ENCODE results near the gene COL6A3.

COL6A3 gene

DNA sequence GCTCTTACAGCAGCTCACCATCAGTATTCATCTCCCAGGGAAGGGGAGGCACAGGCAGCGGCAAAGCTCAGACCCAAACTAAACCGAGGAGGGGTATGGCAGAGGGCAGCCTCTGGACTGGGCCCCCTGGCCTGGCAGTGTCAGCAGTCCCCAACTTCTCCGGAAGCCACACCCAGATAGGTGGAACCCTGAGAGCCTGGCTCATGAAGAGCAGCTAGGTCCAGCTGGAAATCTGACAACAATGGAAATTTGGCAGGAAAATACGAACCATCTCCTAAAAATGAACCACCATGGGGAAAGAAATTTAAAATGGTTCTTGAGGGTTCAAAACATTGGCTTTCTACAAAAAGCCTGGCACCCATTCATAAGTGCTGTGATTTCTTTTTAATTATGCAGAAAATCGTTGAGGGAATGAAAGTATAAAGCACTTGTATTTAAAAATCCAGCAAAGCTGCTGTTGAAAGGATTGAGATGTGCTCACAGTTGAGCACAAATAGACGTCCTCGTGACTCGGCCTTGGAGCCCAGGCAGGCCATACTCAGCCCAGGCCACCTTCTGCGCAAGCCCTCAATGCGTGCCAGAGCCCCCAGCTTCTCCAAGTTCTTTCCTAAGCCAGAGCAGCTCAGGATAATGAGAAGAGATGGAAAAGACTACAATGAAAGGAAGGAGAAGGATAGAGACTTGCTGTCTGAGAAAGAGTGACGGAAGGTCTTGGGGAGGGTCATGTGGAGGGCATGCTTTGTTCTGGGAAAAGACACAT is 93.0 kb downstream of the COL6A3 start:
- H3K4me3 ChIP-seq (ENCODE audit: low read depth in 1 of 2, low read length in 2 of 2), result peak overlapping the region in 1 of 2 donors; percentile 8
- H3K36me3 ChIP-seq (ENCODE audit: insufficient read depth, low read length), result peaks cover 20% of the 10 kb centered on the region
- no peaks in the 10 kb centered on the region for H3K9me3 ChIP-seq (ENCODE audit: low read length)
- H3K27me3 ChIP-seq (ENCODE audit: control insufficient read depth in 1 of 2, insufficient read depth in 2 of 2, low read length in 2 of 2), result no peaks in the 10 kb centered on the region
- H3K4me1 ChIP-seq (ENCODE audit: insufficient read depth, low read length), result peaks cover 99% of the 10 kb centered on the region
- peak overlapping the region; percentile 95 for H3K27ac ChIP-seq (ENCODE audit: low read depth, low read length)
- H3K9ac ChIP-seq (ENCODE audit: low read length), result no peak overlapping the region

DNA sequence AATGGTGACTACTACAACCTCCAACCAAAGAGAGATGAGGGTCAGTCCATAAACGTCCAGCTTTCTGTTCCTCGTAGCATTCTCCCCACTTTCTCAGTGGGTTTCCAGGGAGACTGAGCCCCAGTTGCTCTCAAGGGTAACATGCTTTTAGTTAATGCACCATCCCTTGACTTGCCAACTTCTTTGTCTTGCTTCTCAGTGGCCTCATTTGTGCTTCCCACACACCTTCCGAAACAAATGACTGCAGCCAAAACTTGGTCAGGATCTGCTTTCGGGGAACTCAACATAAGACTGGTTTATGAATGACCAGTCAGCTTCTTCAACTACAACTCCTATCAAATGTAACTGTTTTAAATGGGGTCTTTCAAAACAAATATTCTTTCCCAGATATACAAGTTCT is 94.1 kb downstream of the COL6A3 start:
- no peaks in the 10 kb centered on the region for H3K27me3 ChIP-seq (ENCODE audit: control insufficient read depth in 1 of 2, insufficient read depth in 2 of 2, low read length in 2 of 2)
- no peaks in the 10 kb centered on the region for H3K9me3 ChIP-seq (ENCODE audit: low read length)
- H3K4me1 ChIP-seq (ENCODE audit: insufficient read depth, low read length), result peaks cover 94% of the 10 kb centered on the region
- no peak overlapping the region for H3K4me3 ChIP-seq (ENCODE audit: low read depth in 1 of 2, low read length in 2 of 2)
- no peak overlapping the region for H3K9ac ChIP-seq (ENCODE audit: low read length)
- H3K27ac ChIP-seq (ENCODE audit: low read depth, low read length), result peak overlapping the region; percentile 95
- peaks cover 20% of the 10 kb centered on the region for H3K36me3 ChIP-seq (ENCODE audit: insufficient read depth, low read length)

DNA sequence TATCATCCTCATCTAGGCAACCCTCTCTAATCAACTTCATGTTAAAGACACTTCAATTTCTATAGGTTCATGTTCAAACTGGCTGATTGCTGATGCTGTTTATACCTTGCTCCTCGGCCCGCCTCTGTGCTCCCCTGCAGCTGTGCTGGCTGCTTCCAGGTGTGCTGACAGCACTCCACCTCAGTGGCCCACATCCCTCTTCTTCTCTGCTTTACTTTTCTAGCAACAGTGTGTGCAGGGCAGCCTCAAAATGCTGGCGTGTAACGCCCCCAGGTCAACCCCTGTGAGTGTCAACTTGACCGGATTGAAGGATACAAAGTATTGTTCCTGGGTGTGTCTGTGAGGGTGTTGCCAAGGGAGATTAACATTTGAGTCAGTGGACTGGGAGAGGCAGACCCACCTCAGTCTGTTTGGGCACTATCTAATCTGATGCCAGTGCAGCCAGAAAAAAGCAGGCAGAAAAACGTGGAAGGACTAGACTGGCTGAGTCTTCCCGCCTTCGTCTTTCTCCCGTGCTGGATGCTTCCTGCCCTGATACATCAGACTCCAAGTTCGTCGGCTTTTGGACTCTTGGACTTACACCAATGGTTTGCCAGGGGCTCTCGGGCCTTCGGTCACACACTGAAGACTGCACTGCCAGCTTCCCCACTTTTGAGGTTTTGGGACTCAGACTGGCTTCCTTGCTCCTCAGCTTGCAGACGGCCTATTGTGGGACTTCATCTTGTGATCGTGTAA is 94.7 kb downstream of the COL6A3 start:
- peaks cover 94% of the 10 kb centered on the region for H3K4me1 ChIP-seq (ENCODE audit: insufficient read depth, low read length)

DNA sequence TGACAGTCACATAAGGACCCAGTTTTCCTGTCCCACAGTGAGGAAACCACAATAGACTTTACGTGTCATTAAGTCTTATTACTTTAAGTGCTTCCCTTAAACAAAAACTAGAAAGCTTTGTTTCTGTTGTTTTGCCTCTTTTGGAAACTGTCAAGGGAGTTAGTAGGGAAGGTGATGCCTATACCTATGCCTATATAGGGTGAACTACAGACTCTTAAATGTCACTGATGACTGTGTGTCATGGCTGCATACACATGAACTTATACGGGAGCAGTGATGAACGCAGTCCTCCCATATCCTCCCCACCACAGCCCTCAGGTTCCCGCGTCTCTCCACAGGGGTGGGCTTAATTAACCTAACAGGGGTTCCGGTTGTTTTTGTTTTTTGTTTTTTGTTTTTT is 97.6 kb downstream of the COL6A3 start:
- Histone ChIP-seq H3K36me3 (ENCODE audit: insufficient read depth, low read length) (no peaks in the 10 kb centered on the region), H3K4me1 (ENCODE audit: insufficient read depth, low read length) (peaks cover 85% of the 10 kb centered on the region), H3K9me3 (ENCODE audit: low read length) (no peaks in the 10 kb centered on the region), H3K27ac (ENCODE audit: low read depth, low read length) (peak overlapping the region; percentile 95), H3K9ac (ENCODE audit: low read length) (peak overlapping the region; percentile 18), H3K27me3 (ENCODE audit: control insufficient read depth in 1 of 2, insufficient read depth in 2 of 2, low read length in 2 of 2) (no peaks in the 10 kb centered on the region), H3K4me3 (ENCODE audit: low read depth in 1 of 2, low read length in 2 of 2) (no peak overlapping the region)

More for the DNA sequence above, 94.7 kb downstream of the COL6A3 start:
- Histone ChIP-seq H3K4me3 (ENCODE audit: low read depth in 1 of 2, low read length in 2 of 2) (no peak overlapping the region), H3K27ac (ENCODE audit: low read depth, low read length) (peak overlapping the region; percentile 95), H3K36me3 (ENCODE audit: insufficient read depth, low read length) (peaks cover 20% of the 10 kb centered on the region), H3K9me3 (ENCODE audit: low read length) (no peaks in the 10 kb centered on the region), H3K27me3 (ENCODE audit: control insufficient read depth in 1 of 2, insufficient read depth in 2 of 2, low read length in 2 of 2) (no peaks in the 10 kb centered on the region), H3K9ac (ENCODE audit: low read length) (no peak overlapping the region)

DNA sequence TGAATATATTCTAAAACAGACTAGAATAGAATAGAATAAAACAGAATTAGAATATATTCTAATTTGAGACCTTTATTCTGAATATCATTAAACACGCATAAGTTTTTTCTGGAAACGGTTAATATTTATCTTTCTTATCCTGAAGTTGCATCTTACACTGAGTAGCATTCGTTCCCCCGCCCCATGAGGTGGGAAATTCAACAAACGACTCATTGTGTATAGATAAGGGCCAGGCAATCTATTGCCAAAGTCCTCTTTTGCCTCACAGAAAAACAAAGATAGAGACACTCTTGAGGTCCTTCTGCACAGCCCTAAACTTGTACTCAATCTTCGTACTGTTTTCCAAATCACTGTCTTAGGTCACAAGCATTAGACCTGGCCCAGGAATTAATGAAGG is 98.1 kb downstream of the COL6A3 start:
- H3K27me3 ChIP-seq (ENCODE audit: control insufficient read depth in 1 of 2, insufficient read depth in 2 of 2, low read length in 2 of 2), result no peaks in the 10 kb centered on the region
- H3K4me3 ChIP-seq (ENCODE audit: low read depth in 1 of 2, low read length in 2 of 2), result no peak overlapping the region
- peaks cover 82% of the 10 kb centered on the region for H3K4me1 ChIP-seq (ENCODE audit: insufficient read depth, low read length)
- peak overlapping the region; percentile 18 for H3K9ac ChIP-seq (ENCODE audit: low read length)
- peak overlapping the region; percentile 95 for H3K27ac ChIP-seq (ENCODE audit: low read depth, low read length)
- no peaks in the 10 kb centered on the region for H3K36me3 ChIP-seq (ENCODE audit: insufficient read depth, low read length)
- H3K9me3 ChIP-seq (ENCODE audit: low read length), result no peaks in the 10 kb centered on the region

DNA sequence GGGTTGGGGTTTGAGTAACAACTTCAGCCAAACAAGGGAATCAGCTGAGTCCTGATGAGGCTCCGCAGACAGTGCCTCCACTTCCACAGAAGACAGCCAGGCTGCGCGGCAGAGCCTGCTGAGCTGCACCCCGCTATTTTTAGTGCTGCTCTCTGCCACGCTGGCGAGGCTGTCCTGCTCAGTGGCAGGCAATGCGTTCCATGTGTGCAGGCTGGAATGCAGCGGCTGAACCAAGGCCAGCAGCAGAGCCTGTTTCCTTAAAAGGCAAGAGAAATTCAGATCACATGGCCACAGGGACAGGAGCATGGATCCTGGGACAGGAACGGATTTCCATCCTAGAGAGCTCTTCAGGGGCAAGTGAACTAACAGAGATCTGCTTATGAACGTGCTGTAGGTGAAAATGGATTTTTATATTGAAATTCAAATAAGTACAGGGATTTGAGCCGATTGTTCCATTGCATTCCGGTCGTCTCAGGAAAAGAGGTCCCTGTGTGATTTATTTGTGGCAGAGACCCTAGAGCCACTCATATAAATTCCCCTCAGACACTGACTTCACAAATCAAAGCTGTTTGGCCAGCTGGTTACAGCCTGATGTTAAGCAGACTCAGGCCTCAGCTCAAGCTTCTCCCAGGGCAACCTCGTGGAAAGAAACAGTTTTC is 98.7 kb downstream of the COL6A3 start:
- Histone ChIP-seq H3K4me3 (ENCODE audit: low read depth in 1 of 2, low read length in 2 of 2) (peak overlapping the region in 1 of 2 donors; percentile 20), H3K9ac (ENCODE audit: low read length) (peak overlapping the region; percentile 35)

DNA sequence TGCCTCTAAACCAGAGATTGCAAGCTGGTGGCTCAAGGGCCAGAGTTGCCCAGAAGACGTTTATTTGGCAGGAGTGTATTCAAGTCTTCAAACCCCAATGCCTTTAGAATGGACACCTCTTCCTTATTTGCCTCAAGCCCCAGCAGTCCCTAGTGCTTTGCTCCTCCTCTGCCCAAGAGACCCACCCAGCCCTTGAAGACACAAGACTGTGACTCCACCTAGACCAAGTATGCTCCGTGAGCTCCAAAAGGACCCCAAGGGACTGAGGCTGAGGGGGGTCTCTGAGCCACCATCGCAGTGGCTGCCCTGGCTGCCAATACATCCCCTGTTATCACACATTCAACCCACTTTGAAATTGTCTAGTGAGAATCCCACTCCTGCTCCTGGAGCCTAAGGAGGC is 99.3 kb downstream of the COL6A3 start:
- H3K36me3 ChIP-seq (ENCODE audit: insufficient read depth, low read length), result no peaks in the 10 kb centered on the region
- H3K9me3 ChIP-seq (ENCODE audit: low read length), result no peaks in the 10 kb centered on the region
- H3K9ac ChIP-seq (ENCODE audit: low read length), result peak overlapping the region; percentile 30
- H3K27me3 ChIP-seq (ENCODE audit: control insufficient read depth in 1 of 2, insufficient read depth in 2 of 2, low read length in 2 of 2), result no peaks in the 10 kb centered on the region
- peak overlapping the region in 1 of 2 donors; percentile 20 for H3K4me3 ChIP-seq (ENCODE audit: low read depth in 1 of 2, low read length in 2 of 2)
- peaks cover 77% of the 10 kb centered on the region for H3K4me1 ChIP-seq (ENCODE audit: insufficient read depth, low read length)
- peak overlapping the region; percentile 95 for H3K27ac ChIP-seq (ENCODE audit: low read depth, low read length)

More for the DNA sequence above, 98.7 kb downstream of the COL6A3 start:
- Histone ChIP-seq H3K9me3 (ENCODE audit: low read length) (no peaks in the 10 kb centered on the region), H3K36me3 (ENCODE audit: insufficient read depth, low read length) (no peaks in the 10 kb centered on the region), H3K27ac (ENCODE audit: low read depth, low read length) (peak overlapping the region; percentile 95), H3K27me3 (ENCODE audit: control insufficient read depth in 1 of 2, insufficient read depth in 2 of 2, low read length in 2 of 2) (no peaks in the 10 kb centered on the region), H3K4me1 (ENCODE audit: insufficient read depth, low read length) (peaks cover 82% of the 10 kb centered on the region)

DNA sequence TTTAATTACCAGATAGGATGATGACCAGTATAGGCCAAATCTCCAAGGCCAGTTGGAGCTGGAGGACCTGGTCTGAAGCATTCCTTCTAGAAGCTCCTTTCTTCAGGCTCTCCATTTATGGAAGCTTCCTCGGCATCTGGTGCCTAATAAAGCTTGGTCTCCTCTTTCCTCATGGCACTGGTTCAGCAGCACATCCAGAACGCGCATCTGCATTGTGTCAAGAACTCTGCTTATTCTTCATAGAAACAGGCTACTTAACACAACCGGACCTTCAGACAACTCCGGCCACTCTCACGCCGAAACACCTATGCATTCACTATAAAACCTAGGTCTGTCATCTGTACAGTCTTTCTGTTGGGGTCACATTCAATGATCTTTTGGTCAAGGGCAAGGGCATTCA is 99.8 kb downstream of the COL6A3 start:
- Histone ChIP-seq H3K9me3 (ENCODE audit: low read length) (no peaks in the 10 kb centered on the region), H3K9ac (ENCODE audit: low read length) (peak overlapping the region; percentile 30), H3K27ac (ENCODE audit: low read depth, low read length) (peak overlapping the region; percentile 95), H3K4me3 (ENCODE audit: low read depth in 1 of 2, low read length in 2 of 2) (peak overlapping the region in 1 of 2 donors; percentile 20), H3K4me1 (ENCODE audit: insufficient read depth, low read length) (peaks cover 76% of the 10 kb centered on the region), H3K36me3 (ENCODE audit: insufficient read depth, low read length) (no peaks in the 10 kb centered on the region), H3K27me3 (ENCODE audit: control insufficient read depth in 1 of 2, insufficient read depth in 2 of 2, low read length in 2 of 2) (no peaks in the 10 kb centered on the region)

DNA sequence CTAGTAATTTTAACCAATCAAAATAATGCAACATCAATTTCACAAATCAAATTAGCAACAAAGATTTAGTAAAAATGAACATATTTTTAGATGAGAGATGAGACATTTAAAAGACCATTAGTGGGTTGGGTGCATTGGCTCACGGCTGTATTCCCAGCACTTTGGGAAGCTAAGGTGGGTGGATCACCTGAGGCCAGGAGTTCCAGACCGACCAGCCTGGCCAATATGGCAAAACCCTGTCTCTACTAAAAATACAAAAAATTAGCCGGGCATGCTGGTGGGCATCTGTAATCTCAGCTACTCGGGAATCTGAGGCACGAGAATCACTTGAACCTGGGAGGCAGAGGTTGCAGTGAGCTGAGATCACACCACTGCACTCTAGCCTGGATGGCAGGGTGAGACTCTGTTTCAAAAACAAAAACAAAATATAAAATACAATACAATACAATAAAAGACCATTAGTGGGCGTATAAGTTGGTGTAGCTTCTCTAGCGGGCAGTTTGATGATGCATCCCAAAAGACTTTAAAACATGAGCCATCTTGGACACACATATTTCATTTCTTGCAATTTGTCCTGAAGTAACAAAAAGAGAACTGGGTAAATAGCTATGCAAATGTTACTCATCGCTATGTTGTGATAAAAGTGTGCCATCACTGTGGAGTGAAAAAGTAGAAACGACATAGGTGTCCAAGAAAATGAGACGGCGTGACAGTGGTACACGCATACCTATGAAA is 101.8 kb downstream of the COL6A3 start:
- no peak overlapping the region for H3K9ac ChIP-seq (ENCODE audit: low read length)
- peaks cover 66% of the 10 kb centered on the region for H3K4me1 ChIP-seq (ENCODE audit: insufficient read depth, low read length)
- H3K27me3 ChIP-seq (ENCODE audit: control insufficient read depth in 1 of 2, insufficient read depth in 2 of 2, low read length in 2 of 2), result no peaks in the 10 kb centered on the region
- H3K4me3 ChIP-seq (ENCODE audit: low read depth in 1 of 2, low read length in 2 of 2), result no peak overlapping the region
- no peaks in the 10 kb centered on the region for H3K36me3 ChIP-seq (ENCODE audit: insufficient read depth, low read length)
- no peaks in the 10 kb centered on the region for H3K9me3 ChIP-seq (ENCODE audit: low read length)
- peak overlapping the region; percentile 95 for H3K27ac ChIP-seq (ENCODE audit: low read depth, low read length)

DNA sequence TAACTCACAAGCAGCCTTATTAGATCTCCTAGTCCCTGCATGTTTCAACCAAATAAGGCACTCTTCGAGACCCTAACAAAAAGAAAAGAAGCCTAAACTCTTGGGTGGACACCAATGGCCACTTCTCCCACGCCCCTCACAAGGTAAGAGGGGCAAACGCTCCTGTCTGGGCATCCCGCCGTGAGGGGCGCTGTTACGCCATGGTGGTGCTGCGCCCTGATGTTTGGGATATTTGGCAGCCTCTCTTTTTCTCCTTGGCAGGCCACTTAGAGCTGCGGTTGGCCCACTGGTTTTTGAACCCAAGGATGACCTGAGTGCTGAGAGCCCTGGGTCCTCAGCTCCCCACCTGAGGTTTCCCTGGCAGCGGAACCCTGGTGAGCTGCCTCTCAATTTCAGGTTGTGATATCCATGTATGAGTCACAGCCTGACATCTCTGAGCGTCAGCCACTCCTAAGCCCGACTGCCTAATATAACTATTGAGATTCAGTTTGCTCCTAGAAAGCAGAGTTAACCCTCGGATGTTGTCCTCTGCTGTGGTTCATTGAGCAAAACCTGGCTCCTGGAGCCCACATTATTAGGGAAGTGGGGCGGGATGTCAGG is 103.3 kb downstream of the COL6A3 start:
- Histone ChIP-seq H3K27me3 (ENCODE audit: control insufficient read depth in 1 of 2, insufficient read depth in 2 of 2, low read length in 2 of 2) (no peaks in the 10 kb centered on the region), H3K36me3 (ENCODE audit: insufficient read depth, low read length) (no peaks in the 10 kb centered on the region), H3K4me1 (ENCODE audit: insufficient read depth, low read length) (peaks cover 50% of the 10 kb centered on the region), H3K9me3 (ENCODE audit: low read length) (no peaks in the 10 kb centered on the region), H3K9ac (ENCODE audit: low read length) (no peak overlapping the region), H3K4me3 (ENCODE audit: low read depth in 1 of 2, low read length in 2 of 2) (no peak overlapping the region), H3K27ac (ENCODE audit: low read depth, low read length) (peak overlapping the region; percentile 84)

All from muscle layer of colon (tissue), 2 donors.